Brain microvascular endothelial cell (primary cell): ENCODE data around the gene SELENOO.

ENCODE experiments used
- DNase-seq: peaks from one replicate; pipeline ENCODE4 v3.0.0-alpha.2; 2020
- H3K27ac ChIP-seq: fragments of 250-450 bp; sonication (Bioruptor Pico); 2 replicates; pipeline ENCODE4 v1.5.1; 2020; ENCODE audit warnings: mild to moderate bottlenecking, moderate library complexity
- H3K27me3 ChIP-seq: fragments of 250-450 bp; sonication (Bioruptor Pico); replicated peaks from 2 replicates; pipeline ENCODE4 v1.5.1; 2020; ENCODE audit warnings: mild to moderate bottlenecking
- H3K36me3 ChIP-seq: fragments of 250-450 bp; sonication (Bioruptor Pico); replicated peaks from 2 replicates; pipeline ENCODE4 v1.5.1; 2020; ENCODE audit warnings: mild to moderate bottlenecking
- H3K4me3 ChIP-seq: 2 replicates; pipeline ENCODE4 v1.5.1; 2011; ENCODE audit warnings: low read depth, mild to moderate bottlenecking, control low read depth, low read length, moderate library complexity
- in situ Hi-C: cut with HindIII; loops from 2 replicates; pipeline ENCODE4 v1.10.0; 2017; ENCODE audit warnings: low sequenced_read_pairs, low pct_ligation_motif_present
- TF ChIP-seq, protein P1 (sequence below): IDR thresholded peaks from 2 replicates; pipeline ENCODE4 v1.5.1; 2011; ENCODE audit warnings: low read depth, mild to moderate bottlenecking, moderate library complexity, low read length, control low read depth, inconsistent platforms; ENCODE audit errors: missing control alignments

SELENOO gene

DNA sequence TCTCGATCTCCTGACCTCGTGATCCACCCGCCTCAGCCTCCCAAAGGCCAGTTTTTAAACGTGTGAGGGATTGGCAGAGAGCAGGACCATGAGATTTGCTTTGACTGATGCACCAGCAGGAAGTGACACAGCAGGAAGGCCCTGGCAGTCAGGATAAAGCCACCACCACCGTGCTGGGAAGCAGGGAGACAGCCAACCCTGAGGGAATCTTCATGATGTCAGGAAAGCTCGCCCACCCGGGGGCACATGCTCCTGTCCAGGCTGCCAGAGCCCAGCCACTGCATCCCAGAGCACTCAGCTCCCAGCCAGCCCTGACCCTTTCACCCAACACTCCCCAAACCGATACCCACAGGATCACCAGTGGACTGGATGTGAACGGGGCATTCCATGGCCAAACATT is 37.9 kb downstream of the SELENOO start:
- in situ Hi-C loops: no loop called here
- H3K36me3 ChIP-seq: peaks cover 4% of the 10 kb centered on the region
- TF ChIP-seq, protein P1, sequence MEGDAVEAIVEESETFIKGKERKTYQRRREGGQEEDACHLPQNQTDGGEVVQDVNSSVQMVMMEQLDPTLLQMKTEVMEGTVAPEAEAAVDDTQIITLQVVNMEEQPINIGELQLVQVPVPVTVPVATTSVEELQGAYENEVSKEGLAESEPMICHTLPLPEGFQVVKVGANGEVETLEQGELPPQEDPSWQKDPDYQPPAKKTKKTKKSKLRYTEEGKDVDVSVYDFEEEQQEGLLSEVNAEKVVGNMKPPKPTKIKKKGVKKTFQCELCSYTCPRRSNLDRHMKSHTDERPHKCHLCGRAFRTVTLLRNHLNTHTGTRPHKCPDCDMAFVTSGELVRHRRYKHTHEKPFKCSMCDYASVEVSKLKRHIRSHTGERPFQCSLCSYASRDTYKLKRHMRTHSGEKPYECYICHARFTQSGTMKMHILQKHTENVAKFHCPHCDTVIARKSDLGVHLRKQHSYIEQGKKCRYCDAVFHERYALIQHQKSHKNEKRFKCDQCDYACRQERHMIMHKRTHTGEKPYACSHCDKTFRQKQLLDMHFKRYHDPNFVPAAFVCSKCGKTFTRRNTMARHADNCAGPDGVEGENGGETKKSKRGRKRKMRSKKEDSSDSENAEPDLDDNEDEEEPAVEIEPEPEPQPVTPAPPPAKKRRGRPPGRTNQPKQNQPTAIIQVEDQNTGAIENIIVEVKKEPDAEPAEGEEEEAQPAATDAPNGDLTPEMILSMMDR: no peak
- no peak overlapping the region for H3K27ac ChIP-seq
- H3K27me3 ChIP-seq: no peaks in the 10 kb centered on the region
- H3K4me3 ChIP-seq: no peak overlapping the region
- DNase-seq: no peak

- Histone ChIP-seq H3K27ac (no peak overlapping the region), H3K27me3 (no peaks in the 10 kb centered on the region), H3K36me3 (peaks cover 9% of the 10 kb centered on the region), H3K4me3 (peak overlapping the region; percentile 33)
- no peak for DNase-seq
- TF ChIP-seq, protein P1: no peak
- in situ Hi-C loops: no loop called here
Observed at GRCh38 chr22:50242406-50242949, 41.7 kb downstream of the SELENOO start.

DNA sequence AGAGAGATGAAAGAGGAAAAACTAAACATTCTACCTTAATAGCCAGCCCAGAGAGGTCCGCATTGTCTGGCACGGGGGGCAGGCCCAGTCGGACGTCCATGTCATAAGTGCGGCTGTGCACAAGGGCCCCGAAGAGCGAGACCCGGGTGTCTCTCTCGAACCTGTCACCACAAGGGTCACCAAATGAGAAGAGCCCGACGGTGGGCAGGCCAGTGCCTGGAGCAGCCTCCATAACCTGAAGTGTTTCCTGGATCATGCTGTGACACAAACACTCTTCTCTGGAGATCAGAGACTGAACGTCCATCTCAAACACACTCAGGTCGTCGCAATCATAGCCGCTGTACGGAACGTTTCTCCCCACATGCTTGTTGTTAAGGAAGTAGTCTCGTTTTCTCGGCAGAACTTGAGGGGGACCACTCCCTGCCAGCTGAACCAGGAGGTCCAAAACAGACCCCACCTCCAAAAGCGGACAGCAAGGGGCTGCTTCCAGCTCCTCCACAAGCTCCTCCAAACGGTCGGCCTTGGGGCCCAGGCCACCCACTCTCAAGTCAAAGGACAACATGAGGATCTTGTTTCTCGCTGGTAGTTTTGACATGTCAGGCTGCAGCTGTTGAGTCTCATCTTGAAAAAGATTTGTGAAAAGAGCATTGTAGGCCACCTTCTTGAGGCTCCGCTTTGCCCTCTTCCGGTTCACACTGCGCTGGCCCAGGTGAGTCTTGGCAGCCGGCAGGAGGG is 43.0 kb downstream of the SELENOO start:
- Histone ChIP-seq H3K4me3 (peak overlapping the region; percentile 97), H3K27ac (peak overlapping the region; percentile 89), H3K27me3 (no peaks in the 10 kb centered on the region), H3K36me3 (peaks cover 9% of the 10 kb centered on the region)
- in situ Hi-C loops: no loop called here
- TF ChIP-seq, protein P1: no peak
- no peak for DNase-seq

- H3K36me3 ChIP-seq: peaks cover 9% of the 10 kb centered on the region
- TF ChIP-seq, protein P1: peak; percentile 56
- in situ Hi-C loops: no loop called here
- no peaks in the 10 kb centered on the region for H3K27me3 ChIP-seq
- DNase-seq: peak; percentile 88
- H3K27ac ChIP-seq: peak within 1 kb of the TSS; percentile 89
- peak within 1 kb of the TSS; percentile 97 for H3K4me3 ChIP-seq
Observed at GRCh38 chr22:50244420-50245213, 43.8 kb downstream of the SELENOO start, which contains the start of gene TUBGCP6. TSS of gene TUBGCP6 (minus strand) at chr22:50245023. CDS start at chr22:50244459, 564 bp downstream.

GRCh38 chr22:50245214-50246072 is 44.6 kb downstream of the SELENOO start:
- TF ChIP-seq, protein P1: no peak
- H3K27ac ChIP-seq: peak overlapping the region; percentile 89
- no peaks in the 10 kb centered on the region for H3K27me3 ChIP-seq
- H3K36me3 ChIP-seq: peaks cover 9% of the 10 kb centered on the region
- DNase-seq: no peak
- peak overlapping the region; percentile 97 for H3K4me3 ChIP-seq
- in situ Hi-C loops: no loop called here
